HUES6 (cell line): ENCODE measurements around the gene FIGNL2.
A peak's percentile ranks its signal among the peaks of the same experiment; 100 is the strongest.

ENCODE experiments used
- H3K27ac ChIP-seq: 2 replicates; pipeline ENCODE4 v1.7.0; 2013; ENCODE audit warnings: low read depth, mild to moderate bottlenecking, low read length, inconsistent platforms
- H3K27me3 ChIP-seq: 2 replicates; pipeline ENCODE4 v1.6.1; 2013; ENCODE audit warnings: low read length; ENCODE audit not compliant: control insufficient read depth, insufficient read depth
- H3K36me3 ChIP-seq: 2 replicates; pipeline ENCODE4 v1.6.1; 2013; ENCODE audit warnings: low read length; ENCODE audit not compliant: control insufficient read depth, insufficient read depth
- H3K4me1 ChIP-seq: 2 replicates; pipeline ENCODE4 v1.6.1; 2013; ENCODE audit warnings: low read length; ENCODE audit not compliant: control insufficient read depth, insufficient read depth
- H3K4me3 ChIP-seq: 2 replicates; pipeline ENCODE4 v1.5.1; 2013; ENCODE audit warnings: low read depth, low read length
- H3K9ac ChIP-seq: one replicate; pipeline ENCODE4 v1.6.1; 2013; ENCODE audit warnings: mild to moderate bottlenecking, low read length
- H3K9me3 ChIP-seq: 2 replicates; pipeline ENCODE4 v1.6.1; 2013; ENCODE audit warnings: low read depth, low read length; ENCODE audit not compliant: control insufficient read depth, insufficient read depth

Gene FIGNL2

GRCh38 chr12:51844854-51845253 lies 3.7 kb downstream of the FIGNL2 start:
- H3K27me3 ChIP-seq, result peaks cover 11% of the 10 kb centered on the region; the same call in 1 of the 2 replicates

GRCh38 chr12:51841727-51842126 lies 6.8 kb downstream of the FIGNL2 start:
- Histone ChIP-seq H3K27ac (no peak overlapping the region), H3K4me3 (no peak overlapping the region), H3K9me3 (no peaks in the 10 kb centered on the region), H3K36me3 (no peaks in the 10 kb centered on the region), H3K4me1 (peaks cover 47% of the 10 kb centered on the region), H3K9ac (no peak overlapping the region), H3K27me3 (peaks cover 6% of the 10 kb centered on the region; the same call in 1 of the 2 replicates)

More at GRCh38 chr12:51844854-51845253, 3.7 kb downstream of the FIGNL2 start:
- no peaks in the 10 kb centered on the region for H3K36me3 ChIP-seq
- H3K9me3 ChIP-seq, result no peaks in the 10 kb centered on the region
- H3K4me3 ChIP-seq, result no peak overlapping the region
- H3K27ac ChIP-seq, result no peak overlapping the region
- H3K4me1 ChIP-seq, result peaks cover 25% of the 10 kb centered on the region
- no peak overlapping the region for H3K9ac ChIP-seq

GRCh38 chr12:51840966-51841365 lies 7.6 kb downstream of the FIGNL2 start:
- peaks cover 45% of the 10 kb centered on the region for H3K4me1 ChIP-seq
- no peaks in the 10 kb centered on the region for H3K36me3 ChIP-seq
- no peak overlapping the region for H3K9ac ChIP-seq
- H3K27me3 ChIP-seq, result peaks cover 1% of the 10 kb centered on the region; the same call in 1 of the 2 replicates
- no peaks in the 10 kb centered on the region for H3K9me3 ChIP-seq
- no peak overlapping the region for H3K4me3 ChIP-seq
- no peak overlapping the region for H3K27ac ChIP-seq

GRCh38 chr12:51839310-51839947 lies 9.1 kb downstream of the FIGNL2 start:
- H3K9ac ChIP-seq, result no peak overlapping the region
- H3K4me3 ChIP-seq, result no peak overlapping the region
- no peak overlapping the region for H3K27ac ChIP-seq
- H3K9me3 ChIP-seq, result no peaks in the 10 kb centered on the region
- H3K4me1 ChIP-seq, result peaks cover 45% of the 10 kb centered on the region
- no peaks in the 10 kb centered on the region for H3K36me3 ChIP-seq
- no peaks in the 10 kb centered on the region for H3K27me3 ChIP-seq

- Histone ChIP-seq H3K36me3 (no peaks in the 10 kb centered on the region), H3K4me3 (no peak overlapping the region), H3K27ac (no peak overlapping the region), H3K27me3 (no peaks in the 10 kb centered on the region), H3K9me3 (no peaks in the 10 kb centered on the region), H3K9ac (no peak overlapping the region), H3K4me1 (peaks cover 47% of the 10 kb centered on the region)
Observed at GRCh38 chr12:51838762-51839161, 9.8 kb downstream of the FIGNL2 start.

- Histone ChIP-seq H3K36me3 (no peaks in the 10 kb centered on the region), H3K27me3 (no peaks in the 10 kb centered on the region), H3K27ac (no peak overlapping the region), H3K9me3 (no peaks in the 10 kb centered on the region), H3K4me3 (no peak overlapping the region), H3K4me1 (peaks cover 51% of the 10 kb centered on the region), H3K9ac (no peak overlapping the region)
Observed at GRCh38 chr12:51838036-51838435, 10.5 kb downstream of the FIGNL2 start.

GRCh38 chr12:51837286-51837685 lies 11.2 kb downstream of the FIGNL2 start:
- H3K27me3 ChIP-seq, result no peaks in the 10 kb centered on the region
- no peak overlapping the region for H3K9ac ChIP-seq
- H3K4me1 ChIP-seq, result peaks cover 58% of the 10 kb centered on the region
- H3K36me3 ChIP-seq, result no peaks in the 10 kb centered on the region
- H3K4me3 ChIP-seq, result no peak overlapping the region
- no peaks in the 10 kb centered on the region for H3K9me3 ChIP-seq
- no peak overlapping the region; the same call in 1 of the 2 replicates for H3K27ac ChIP-seq

GRCh38 chr12:51836827-51837173 lies 11.7 kb downstream of the FIGNL2 start:
- peak overlapping the region; percentile 14; the same call in 1 of the 2 replicates for H3K4me3 ChIP-seq
- no peaks in the 10 kb centered on the region for H3K36me3 ChIP-seq
- no peaks in the 10 kb centered on the region for H3K9me3 ChIP-seq
- H3K27ac ChIP-seq, result no peak overlapping the region
- H3K4me1 ChIP-seq, result peaks cover 59% of the 10 kb centered on the region
- no peaks in the 10 kb centered on the region for H3K27me3 ChIP-seq
- peak overlapping the region; percentile 21 for H3K9ac ChIP-seq

GRCh38 chr12:51836041-51836826 lies 12.3 kb downstream of the FIGNL2 start:
- Histone ChIP-seq H3K27ac (no peak overlapping the region), H3K4me3 (peak overlapping the region; percentile 14; the same call in 1 of the 2 replicates), H3K9ac (peak overlapping the region; percentile 21), H3K4me1 (peaks cover 64% of the 10 kb centered on the region), H3K9me3 (no peaks in the 10 kb centered on the region), H3K36me3 (no peaks in the 10 kb centered on the region), H3K27me3 (no peaks in the 10 kb centered on the region)

GRCh38 chr12:51834411-51834810 lies 14.1 kb downstream of the FIGNL2 start:
- Histone ChIP-seq H3K27me3 (no peaks in the 10 kb centered on the region), H3K9me3 (no peaks in the 10 kb centered on the region), H3K4me1 (peaks cover 69% of the 10 kb centered on the region), H3K27ac (no peak overlapping the region), H3K36me3 (no peaks in the 10 kb centered on the region), H3K4me3 (no peak overlapping the region), H3K9ac (no peak overlapping the region)

- Histone ChIP-seq H3K36me3 (no peaks in the 10 kb centered on the region), H3K4me1 (peaks cover 70% of the 10 kb centered on the region), H3K9ac (no peak overlapping the region), H3K9me3 (no peaks in the 10 kb centered on the region), H3K27me3 (no peaks in the 10 kb centered on the region), H3K4me3 (no peak overlapping the region), H3K27ac (no peak overlapping the region)
Observed at GRCh38 chr12:51833448-51834227, 14.9 kb downstream of the FIGNL2 start.
